Subcutaneous adipose tissue (tissue), 4 donors: Measurements from ENCODE around the gene TRPV4. TPM values are rescaled to one million over a fixed set of nuclear protein-coding genes. Genes with fewer than 3 reads are reported as not detected.

Source experiments
- small RNA-seq: library from RNA; depleted of rRNA; stranded (forward); fragments of <200 nt; gene quantifications from one replicate; pipeline ENCODE3, GENCODE V24; 2016
- total RNA-seq, 4 donors: library from RNA; depleted of rRNA; stranded (reverse); fragments of >200 nt; gene quantifications; one replicate each; pipeline ENCODE4 v1.1.0, GENCODE V29; 2016
- TF ChIP-seq, protein P1 (sequence below): fragments of 450-650 bp; IDR thresholded peaks from one replicate; pipeline ENCODE4 v1.5.1; 2016; ENCODE audit warnings: low read depth, mild to moderate bottlenecking, control low read depth, antibody characterized with exemption, moderate library complexity

TRPV4 gene
- total RNA-seq, 4 donors from 2014 or later, result 0.88 to 1.7 (median 1.2) TPM

DNA sequence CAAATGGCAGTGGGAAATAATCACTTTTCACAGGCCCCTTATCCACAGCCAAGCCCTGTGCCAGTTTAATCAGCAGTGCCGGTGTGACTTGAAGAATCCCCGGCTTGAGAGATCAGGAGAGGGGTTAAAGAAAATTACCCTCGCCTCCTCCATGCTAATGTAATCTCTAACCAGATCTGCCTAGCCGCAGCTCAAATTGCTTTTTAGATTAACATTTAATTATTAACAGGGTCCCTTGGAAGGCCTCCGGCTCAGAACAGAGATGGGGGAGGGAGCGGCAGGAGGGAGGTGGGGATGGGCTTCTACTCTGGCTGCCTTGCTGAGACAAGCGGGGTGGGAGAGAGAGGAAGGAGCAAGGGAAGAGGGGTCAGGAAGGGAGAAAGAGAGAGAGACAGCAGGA is 95.6 kb downstream of the TRPV4 start:
- TF ChIP-seq, protein P1, sequence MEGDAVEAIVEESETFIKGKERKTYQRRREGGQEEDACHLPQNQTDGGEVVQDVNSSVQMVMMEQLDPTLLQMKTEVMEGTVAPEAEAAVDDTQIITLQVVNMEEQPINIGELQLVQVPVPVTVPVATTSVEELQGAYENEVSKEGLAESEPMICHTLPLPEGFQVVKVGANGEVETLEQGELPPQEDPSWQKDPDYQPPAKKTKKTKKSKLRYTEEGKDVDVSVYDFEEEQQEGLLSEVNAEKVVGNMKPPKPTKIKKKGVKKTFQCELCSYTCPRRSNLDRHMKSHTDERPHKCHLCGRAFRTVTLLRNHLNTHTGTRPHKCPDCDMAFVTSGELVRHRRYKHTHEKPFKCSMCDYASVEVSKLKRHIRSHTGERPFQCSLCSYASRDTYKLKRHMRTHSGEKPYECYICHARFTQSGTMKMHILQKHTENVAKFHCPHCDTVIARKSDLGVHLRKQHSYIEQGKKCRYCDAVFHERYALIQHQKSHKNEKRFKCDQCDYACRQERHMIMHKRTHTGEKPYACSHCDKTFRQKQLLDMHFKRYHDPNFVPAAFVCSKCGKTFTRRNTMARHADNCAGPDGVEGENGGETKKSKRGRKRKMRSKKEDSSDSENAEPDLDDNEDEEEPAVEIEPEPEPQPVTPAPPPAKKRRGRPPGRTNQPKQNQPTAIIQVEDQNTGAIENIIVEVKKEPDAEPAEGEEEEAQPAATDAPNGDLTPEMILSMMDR, result no peak

DNA sequence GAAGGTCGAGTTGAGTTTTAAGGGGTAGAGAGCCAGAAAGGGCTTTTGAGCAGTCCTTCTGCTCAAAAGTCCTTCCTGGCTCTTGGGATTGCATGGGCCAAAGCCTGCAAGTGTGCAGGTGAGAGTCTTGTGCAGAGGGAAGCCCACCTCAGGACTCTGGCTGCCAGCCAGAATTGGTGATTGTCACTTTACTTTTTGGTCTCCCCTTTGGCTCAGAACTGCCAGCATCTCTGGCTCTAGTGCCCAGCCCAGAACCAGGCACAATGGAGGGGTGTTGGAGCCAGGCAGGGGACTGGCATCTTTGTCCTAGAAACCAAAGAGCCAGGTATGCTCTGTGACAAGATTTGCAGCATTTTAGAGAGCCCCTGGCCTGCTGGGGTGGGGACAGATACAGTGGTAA is 96.1 kb downstream of the TRPV4 start:
- TF ChIP-seq, protein P1, result no peak

DNA sequence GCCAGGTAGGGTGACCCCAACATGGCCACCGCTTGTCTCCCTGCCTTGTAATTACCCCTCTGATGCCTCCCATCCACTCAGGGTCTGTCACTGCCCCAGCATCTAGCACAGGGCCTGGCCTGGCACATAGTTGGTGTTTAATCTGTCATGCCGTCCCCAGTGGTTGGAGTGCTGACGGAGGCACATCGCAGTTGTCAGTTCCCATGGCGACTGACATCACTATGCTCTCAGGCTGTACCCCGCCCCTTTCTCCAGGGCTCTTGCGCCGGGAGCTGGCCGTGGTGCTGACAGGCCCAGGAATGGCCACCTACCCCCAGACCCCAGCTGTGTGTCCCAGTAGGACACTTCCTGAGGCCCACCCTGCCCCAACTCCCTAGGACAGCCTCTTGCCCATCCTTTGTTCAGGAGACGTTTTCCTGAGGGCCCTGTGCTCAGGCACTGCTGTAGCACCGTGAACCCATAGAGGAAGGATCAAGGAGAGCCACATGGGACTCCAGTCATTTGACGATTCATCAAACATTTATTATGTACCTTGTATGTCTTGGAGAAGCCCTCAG is 96.6 kb downstream of the TRPV4 start:
- TF ChIP-seq, protein P1, result no peak

DNA sequence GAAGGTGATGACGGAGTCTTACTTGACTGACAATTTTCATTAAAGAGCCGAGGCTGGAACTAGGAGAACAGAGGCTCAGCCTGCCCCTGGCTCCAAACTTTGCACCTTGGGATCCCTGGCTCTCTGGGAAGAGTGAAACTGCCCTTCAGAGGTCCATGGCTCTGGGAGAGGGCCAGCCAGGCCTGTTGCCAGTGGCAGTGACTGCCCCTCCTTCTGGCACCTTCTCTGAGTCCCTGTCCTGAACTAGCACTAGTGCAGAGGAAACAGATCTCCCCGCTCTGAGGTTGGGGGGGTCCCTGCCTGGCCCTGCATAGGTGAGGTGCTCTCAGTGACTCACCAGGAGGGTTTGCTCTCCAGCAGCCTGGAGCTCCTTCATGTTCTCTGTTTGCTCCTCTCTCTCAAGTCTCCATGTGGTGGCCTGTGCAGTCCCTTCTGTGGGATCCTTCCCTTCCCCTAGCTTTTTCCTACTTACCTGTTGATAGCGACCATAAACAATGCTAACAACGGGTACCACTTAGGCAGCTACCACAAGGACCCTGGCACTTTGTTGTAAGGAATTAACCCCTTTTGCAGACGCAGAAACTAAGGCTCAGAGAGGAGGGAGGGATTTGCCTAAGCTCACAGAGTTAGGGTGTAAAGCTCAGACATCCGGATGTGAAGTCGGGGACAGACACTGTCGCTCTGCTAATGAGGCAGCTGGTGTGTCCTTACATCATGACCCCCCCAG is 97.2 kb downstream of the TRPV4 start:
- TF ChIP-seq, protein P1, result no peak

DNA sequence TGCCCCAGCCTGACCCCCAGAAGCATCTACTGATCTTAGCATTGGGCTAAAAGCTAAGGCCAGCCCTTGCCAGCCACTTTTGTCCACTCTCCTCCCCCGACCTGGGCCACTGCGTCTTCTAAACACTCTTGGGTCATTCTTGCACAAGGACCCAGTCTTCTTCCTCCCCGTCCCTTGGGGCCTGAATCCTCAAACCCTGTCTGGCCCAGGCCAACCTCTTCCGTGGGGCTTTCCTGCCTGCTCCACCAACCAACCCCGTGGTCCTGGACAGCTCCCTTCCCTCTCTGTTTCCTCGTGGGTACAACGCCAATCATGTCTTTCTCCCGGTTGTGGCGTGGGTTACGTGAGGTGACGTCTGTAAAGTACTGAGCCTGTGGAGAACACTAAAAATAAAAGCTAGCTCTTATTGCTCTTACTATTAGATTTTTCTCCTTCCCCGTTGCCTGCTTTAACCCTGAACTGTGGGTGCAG is 98.1 kb downstream of the TRPV4 start:
- TF ChIP-seq, protein P1, result no peak

DNA sequence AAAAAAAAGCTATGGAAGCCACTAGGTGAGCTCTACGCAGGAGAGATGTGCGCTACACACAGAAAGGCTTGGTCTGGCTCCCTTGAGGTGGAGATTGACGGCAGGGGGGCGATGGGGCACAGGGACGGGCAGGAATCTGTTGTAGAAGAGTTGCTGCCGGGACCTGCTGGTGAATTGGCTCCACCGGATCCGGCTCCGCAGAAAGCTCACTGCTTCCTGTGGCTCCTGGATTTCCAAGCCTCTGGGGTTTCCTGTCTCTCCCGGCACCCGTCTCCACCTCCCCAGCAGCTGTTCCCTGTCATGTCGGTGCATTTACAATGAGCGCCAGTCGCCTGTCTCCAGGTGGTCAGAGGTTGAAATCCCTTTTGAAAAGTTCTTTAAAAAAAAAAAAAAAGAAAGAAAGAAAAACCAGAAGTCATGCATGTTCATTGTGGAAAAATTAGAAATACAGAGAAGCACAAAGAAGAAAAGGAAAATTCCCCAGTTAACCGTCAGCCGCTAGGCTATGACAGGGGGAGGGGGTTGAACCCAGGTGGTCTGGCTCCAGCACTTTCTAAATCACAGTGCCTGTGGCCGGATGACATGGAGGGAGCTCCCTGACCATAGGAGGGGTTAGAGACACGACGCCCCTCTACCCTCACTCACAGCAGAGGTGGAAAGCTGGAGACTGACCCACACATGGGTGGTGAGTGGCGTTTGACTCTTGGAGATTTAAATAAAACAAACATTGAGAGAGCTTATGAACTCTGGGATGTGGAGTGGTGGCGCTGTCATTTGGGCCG is 98.8 kb downstream of the TRPV4 start:
- TF ChIP-seq, protein P1, result no peak

Small RNA genes lying within 50 kb of the gene (small RNA-seq; reads per million reads assigned to genes)
- gene MIR4497 (not detected), gene RN7SL441P (not detected)

Other genes with a start within 250 kb of the TRPV4 start
- under 1 TPM in 2 of 4 donors, not detected in 2; 0.49 to 0.75 TPM for gene FAM222A, start 119.6 kb downstream of the TRPV4 start, total RNA-seq
- gene GLTP, start 47.1 kb upstream of the TRPV4 start, total RNA-seq, result 10 to 100 TPM; 22.2 to 35.9 (median 32.6) TPM
- 10 to 100 TPM in 3 of 4 donors, 1 to 10 TPM in 1; 5.9 to 23.2 (median 13.8) TPM for gene TCHP, start 66.9 kb upstream of the TRPV4 start, total RNA-seq
- 10 to 100 TPM; 41.8 to 66.3 (median 53.5) TPM for gene GIT2, start 163.0 kb upstream of the TRPV4 start, total RNA-seq
- gene ANKRD13A, start 166.0 kb upstream of the TRPV4 start, total RNA-seq, result 10 to 100 TPM; 30.3 to 79.6 (median 44.3) TPM
- gene C12orf76, start 215.1 kb upstream of the TRPV4 start, total RNA-seq, result 10 to 100 TPM in 2 of 4 donors, 1 to 10 TPM in 2; 7.7 to 21.4 (median 12.4) TPM